Measurements from ENCODE around the gene F2.

F2 gene

GRCh38 chr11:46694072-46694471 lies 24.9 kb upstream of the F2 start:
- H3K27ac ChIP-seq, result peak overlapping the region in 3 of 11 experiments; percentile 23; a peak in 1 of 22 replicates
- no peaks in the 10 kb centered on the region for H3K9me3 ChIP-seq (replicated peaks in 1 of 11)
- no peak overlapping the region for H3K4me2 ChIP-seq
- TF ChIP-seq Cebpa-rat (IDR thresholded peaks at IDR 0.05), result no peak
- H4K20me1 ChIP-seq, result peaks cover 0 to 46% (median 14%) of the 10 kb centered on the region in 11 experiments; a peak in 9 of 22 replicates
- H3K9ac ChIP-seq, result peak overlapping the region in 3 of 11 experiments; percentile 3 to 18 (median 11); a peak in 1 of 22 replicates
- peaks cover 48 to 89% (median 73%) of the 10 kb centered on the region in 11 experiments for H3K36me3 ChIP-seq
- H3K4me1 ChIP-seq, result peaks cover 7 to 27% (median 23%) of the 10 kb centered on the region in 10 experiments
- H3K4me3 ChIP-seq, result no peak overlapping the region
- H3K27me3 ChIP-seq, result no peaks in the 10 kb centered on the region

GRCh38 chr11:46694607-46695006 lies 24.4 kb upstream of the F2 start:
- Histone ChIP-seq H4K20me1 (peaks cover 0 to 46% (median 14%) of the 10 kb centered on the region in 11 experiments; a peak in 9 of 22 replicates), H3K4me3 (no peak overlapping the region), H3K27ac (peak overlapping the region in 3 of 11 experiments; percentile 20 to 23 (median 23); a peak in 3 of 22 replicates), H3K9ac (peak overlapping the region in 6 of 11 experiments; percentile 3 to 42 (median 12); a peak in 2 of 22 replicates), H3K27me3 (no peaks in the 10 kb centered on the region), H3K36me3 (peaks cover 43 to 84% (median 67%) of the 10 kb centered on the region in 11 experiments), H3K4me1 (peaks cover 12 to 32% (median 28%) of the 10 kb centered on the region in 10 experiments), H3K4me2 (no peak overlapping the region), H3K9me3 (replicated peaks in 1 of 11) (no peaks in the 10 kb centered on the region)
- TF ChIP-seq Cebpa-rat (IDR thresholded peaks at IDR 0.05), result no peak

DNA sequence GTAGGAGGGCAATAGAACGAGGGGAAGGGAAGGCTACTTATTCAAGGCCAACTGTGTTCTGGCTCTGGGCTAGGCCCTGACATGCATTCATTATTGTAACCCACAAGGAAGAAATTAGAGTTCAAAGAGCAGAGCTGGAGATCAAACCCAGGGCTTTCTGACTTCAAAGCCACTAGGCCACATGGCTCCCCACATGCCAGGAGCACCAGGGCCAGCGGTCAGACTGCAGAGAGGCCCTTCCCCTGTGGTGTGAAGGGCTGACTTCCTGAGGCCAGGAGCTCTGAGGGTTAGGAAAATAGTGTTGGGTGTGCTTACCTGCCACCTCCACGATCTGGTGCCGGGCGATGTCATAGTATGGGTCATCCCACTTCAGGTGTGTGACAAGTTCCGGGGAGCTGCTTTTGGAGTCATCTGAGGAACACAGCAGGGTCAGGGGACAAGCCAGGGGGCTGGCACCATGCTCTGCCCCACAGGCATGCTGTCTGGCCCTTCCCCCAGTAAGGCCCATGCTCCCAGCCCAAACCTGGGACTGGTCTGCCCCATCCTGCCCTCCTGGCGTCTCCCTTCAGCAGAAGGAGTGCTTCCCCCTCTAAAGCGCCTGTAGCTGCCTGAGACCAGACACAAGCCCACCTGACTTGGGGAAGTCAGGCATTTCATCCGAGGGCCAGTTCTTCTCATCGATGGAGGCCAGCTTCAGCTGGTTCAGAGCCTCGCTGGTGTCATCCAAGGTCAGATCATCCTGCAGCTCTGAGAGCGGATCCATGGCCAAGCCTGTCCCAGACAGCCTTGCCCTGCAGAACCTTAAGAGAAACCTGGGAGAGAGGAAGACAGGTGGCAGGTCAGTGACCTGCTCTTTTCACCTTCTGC lies 23.4 kb upstream of the F2 start:
- H3K4me2 ChIP-seq, result no peak overlapping the region
- H3K36me3 ChIP-seq, result peaks cover 42 to 74% (median 65%) of the 10 kb centered on the region in 11 experiments
- H3K27me3 ChIP-seq, result no peaks in the 10 kb centered on the region
- no peaks in the 10 kb centered on the region for H3K9me3 ChIP-seq (replicated peaks in 1 of 11)
- no peak overlapping the region for H3K4me3 ChIP-seq
- peaks cover 0 to 46% (median 14%) of the 10 kb centered on the region in 11 experiments; a peak in 9 of 22 replicates for H4K20me1 ChIP-seq
- H3K4me1 ChIP-seq, result peaks cover 14 to 33% (median 29%) of the 10 kb centered on the region in 10 experiments
- H3K27ac ChIP-seq, result peak overlapping the region in 6 of 11 experiments; percentile 1 to 96 (median 21); a peak in 7 of 22 replicates
- TF ChIP-seq Cebpa-rat (IDR thresholded peaks at IDR 0.05), result no peak
- H3K9ac ChIP-seq, result peak overlapping the region in 8 of 11 experiments; percentile 1 to 56 (median 32); a peak in 8 of 22 replicates

GRCh38 chr11:46696212-46696558 lies 22.8 kb upstream of the F2 start:
- H3K4me3 ChIP-seq, result no peak overlapping the region
- H3K27ac ChIP-seq, result peak overlapping the region in 5 of 11 experiments; percentile 1 to 96 (median 22); a peak in 6 of 22 replicates
- H3K27me3 ChIP-seq, result no peaks in the 10 kb centered on the region
- peak overlapping the region in 7 of 11 experiments; percentile 1 to 56 (median 42); a peak in 7 of 22 replicates for H3K9ac ChIP-seq
- no peak overlapping the region; a peak in 1 of 22 replicates for H3K4me2 ChIP-seq
- peaks cover 14 to 33% (median 29%) of the 10 kb centered on the region in 10 experiments for H3K4me1 ChIP-seq
- no peaks in the 10 kb centered on the region for H3K9me3 ChIP-seq (replicated peaks in 1 of 11)
- peaks cover 36 to 68% (median 59%) of the 10 kb centered on the region in 11 experiments for H3K36me3 ChIP-seq
- H4K20me1 ChIP-seq, result peaks cover 0 to 46% (median 14%) of the 10 kb centered on the region in 11 experiments; a peak in 10 of 22 replicates
- TF ChIP-seq Cebpa-rat (IDR thresholded peaks at IDR 0.05), result no peak

- no peaks in the 10 kb centered on the region for H3K9me3 ChIP-seq (replicated peaks in 1 of 11)
- H3K27ac ChIP-seq, result peak overlapping the region in 8 of 11 experiments; percentile 0 to 96 (median 22); a peak in 11 of 22 replicates
- no peaks in the 10 kb centered on the region for H3K27me3 ChIP-seq
- H3K4me3 ChIP-seq, result no peak overlapping the region
- H3K9ac ChIP-seq, result peak overlapping the region; percentile 5 to 96 (median 46); a peak in 16 of 22 replicates
- H4K20me1 ChIP-seq, result peaks cover 0 to 42% (median 14%) of the 10 kb centered on the region in 11 experiments; a peak in 11 of 22 replicates
- H3K4me1 ChIP-seq, result peaks cover 22 to 42% (median 38%) of the 10 kb centered on the region in 10 experiments
- H3K36me3 ChIP-seq, result peaks cover 39 to 64% (median 56%) of the 10 kb centered on the region in 11 experiments
- TF ChIP-seq Cebpa-rat (IDR thresholded peaks at IDR 0.05), result no peak
- peak overlapping the region in 9 of 11 experiments; percentile 1 to 96 (median 86); a peak in 11 of 22 replicates for H3K4me2 ChIP-seq
These were observed 21.7 kb upstream of the F2 start for GRCh38 chr11:46697303-46697702.

DNA sequence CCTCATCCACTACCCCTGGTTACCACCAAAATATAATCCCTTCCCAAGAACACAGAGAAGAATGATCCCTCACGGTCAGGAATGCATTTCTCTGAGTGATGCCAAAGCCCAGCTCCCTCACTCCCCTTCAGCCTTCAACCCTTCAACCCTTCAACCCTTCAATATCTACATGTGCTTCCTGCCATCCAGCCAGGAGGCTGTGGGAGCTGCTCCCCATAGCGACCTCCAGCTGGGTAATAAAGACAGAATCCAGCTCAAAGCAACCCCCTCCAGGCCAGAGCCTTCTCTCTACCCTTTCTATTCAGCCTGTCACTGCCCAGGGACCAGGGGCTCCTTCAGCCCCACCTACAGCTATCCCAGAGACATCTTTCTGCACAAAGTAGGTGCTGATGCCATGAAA lies 21.3 kb upstream of the F2 start:
- H3K4me2 ChIP-seq, result peak overlapping the region in 10 of 11 experiments; percentile 1 to 96 (median 86); a peak in 16 of 22 replicates
- H3K4me3 ChIP-seq, result no peak overlapping the region
- H3K36me3 ChIP-seq, result peaks cover 43 to 65% (median 56%) of the 10 kb centered on the region in 11 experiments
- peak overlapping the region in 9 of 11 experiments; percentile 0 to 96 (median 22); a peak in 11 of 22 replicates for H3K27ac ChIP-seq
- H4K20me1 ChIP-seq, result peaks cover under 1 to 42% (median 15%) of the 10 kb centered on the region in 11 experiments; a peak in 13 of 22 replicates
- H3K9ac ChIP-seq, result peak overlapping the region; percentile 5 to 96 (median 46); a peak in 17 of 22 replicates
- peaks cover 27 to 46% (median 43%) of the 10 kb centered on the region in 10 experiments for H3K4me1 ChIP-seq
- TF ChIP-seq Cebpa-rat (IDR thresholded peaks at IDR 0.05), result no peak
- no peaks in the 10 kb centered on the region for H3K9me3 ChIP-seq (replicated peaks in 1 of 11)
- H3K27me3 ChIP-seq, result no peaks in the 10 kb centered on the region

DNA sequence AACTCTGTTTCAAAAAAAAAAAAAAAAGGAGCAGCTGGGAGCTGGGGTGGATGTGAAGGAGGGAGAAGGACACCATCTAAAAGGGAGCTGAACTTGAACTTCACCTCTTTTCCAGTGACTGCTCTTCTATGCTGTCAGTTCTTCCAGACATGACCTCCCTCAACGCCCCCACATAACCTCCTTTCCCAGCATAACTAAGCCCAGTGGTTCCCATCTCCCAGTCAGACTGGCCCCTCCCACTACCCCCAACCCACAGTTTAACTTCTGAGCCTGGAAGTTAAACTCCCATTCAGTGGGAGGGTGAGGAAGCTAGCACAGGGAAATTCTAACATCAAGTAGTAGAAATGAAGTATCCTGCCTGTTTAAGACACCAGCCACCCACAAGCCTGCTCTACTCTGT lies 20.4 kb upstream of the F2 start:
- Histone ChIP-seq H3K36me3 (peaks cover 45 to 65% (median 57%) of the 10 kb centered on the region in 11 experiments), H3K9ac (peak overlapping the region in 10 of 11 experiments; percentile 5 to 99 (median 92); a peak in 10 of 22 replicates), H3K9me3 (replicated peaks in 1 of 11) (no peaks in the 10 kb centered on the region), H3K4me3 (peak overlapping the region in 6 of 10 experiments; percentile 86 to 99 (median 94); a peak in 9 of 20 replicates), H4K20me1 (peaks cover 6 to 50% (median 18%) of the 10 kb centered on the region in 11 experiments; a peak in 13 of 22 replicates), H3K4me2 (peak overlapping the region; percentile 69 to 96 (median 86)), H3K27ac (peak overlapping the region in 6 of 11 experiments; percentile 9 to 99 (median 96); a peak in 10 of 22 replicates), H3K4me1 (peaks cover 33 to 53% (median 49%) of the 10 kb centered on the region in 10 experiments), H3K27me3 (no peaks in the 10 kb centered on the region)
- no peak for TF ChIP-seq Cebpa-rat (IDR thresholded peaks at IDR 0.05)

- Histone ChIP-seq H3K27ac (peak within 1 kb of the TSS; percentile 92 to 99 (median 96)), H3K27me3 (no peaks in the 10 kb centered on the region), H3K9ac (peak within 1 kb of the TSS; percentile 90 to 99 (median 94)), H3K9me3 (replicated peaks in 1 of 11) (no peaks in the 10 kb centered on the region), H3K4me2 (peak within 1 kb of the TSS; percentile 83 to 100 (median 97)), H3K4me3 (peak within 1 kb of the TSS; percentile 86 to 100 (median 98)), H4K20me1 (peaks cover 9 to 55% (median 32%) of the 10 kb centered on the region in 11 experiments; a peak in 18 of 22 replicates), H3K36me3 (peaks cover 45 to 65% (median 57%) of the 10 kb centered on the region in 11 experiments), H3K4me1 (peaks cover 33 to 53% (median 49%) of the 10 kb centered on the region in 10 experiments)
- TF ChIP-seq Cebpa-rat (IDR thresholded peaks at IDR 0.05), result no peak
These were observed 18.6 kb upstream of the F2 start, which contains the start of the genes ARHGAP1 and ZNF408 for GRCh38 chr11:46700241-46701077. ARHGAP1 (minus strand) TSS chr11:46700619; CDS start chr11:46696107, 4,512 bp downstream. ZNF408 (plus strand) TSS chr11:46701031; CDS start chr11:46701048, 17 bp downstream.

Measured in BLaER1 treated with 17β-estradiol and CSF1 and Interleukin-3, amounts not matched to agents 10 nM and 100 nM (cell line).